Measurements from ENCODE around the gene XIRP1.
A peak's percentile ranks its signal among the peaks of the same experiment; 100 is the strongest.

GRCh38 chr3:39153977-39154279 is 38.5 kb downstream of the XIRP1 start:
- TF ChIP-seq POLR2AphosphoS5 (IDR thresholded peaks at IDR 0.05) (no peak), CTCF (IDR thresholded peaks at IDR 0.05) (peak in 3 of 5 experiments; percentile 26 to 34 (median 28)), EP300 (IDR thresholded peaks at IDR 0.05; ENCODE audit: low read depth) (no peak), POLR2A (IDR thresholded peaks at IDR 0.05) (no peak)
